ENCODE results near the gene SEMA4D. TPM values are rescaled to one million over a fixed set of nuclear protein-coding genes. Genes with fewer than 3 reads are reported as not detected.

SEMA4D gene
- total and polyA plus RNA-seq, 2 of the 13 experiments (the other 11 are each of a cell fraction or from before 2014, with no cell fraction given), result 0.13 to 0.16 TPM

DNA sequence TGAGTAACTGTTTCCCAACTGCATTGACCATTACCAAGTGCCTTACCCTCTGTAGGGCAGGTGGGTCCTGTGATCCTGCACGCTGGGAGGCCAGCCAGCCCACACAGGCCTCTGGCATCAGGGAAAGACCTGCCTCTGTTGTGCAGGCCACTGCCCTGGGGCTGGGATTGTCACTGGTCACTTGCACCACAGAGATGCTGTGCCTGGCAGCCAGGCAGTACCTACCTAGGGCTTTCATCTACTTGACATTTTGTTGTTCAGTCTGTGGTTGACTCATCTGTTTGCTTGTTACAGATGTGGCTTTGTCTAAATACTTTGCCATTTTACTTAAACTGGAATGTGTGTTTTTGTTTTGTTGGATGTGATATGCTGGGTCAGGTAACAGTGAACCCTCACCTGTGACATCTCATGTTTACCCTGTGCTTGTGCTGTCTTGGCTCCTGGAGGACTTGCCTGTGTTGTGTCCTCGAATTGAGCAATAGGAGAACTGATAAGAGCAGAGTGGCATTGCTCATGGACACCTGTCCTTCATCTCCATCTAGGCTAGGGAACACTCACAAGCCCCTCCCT, 146.8 kb downstream of the SEMA4D start (continued):
- TF ChIP-seq, protein P1, sequence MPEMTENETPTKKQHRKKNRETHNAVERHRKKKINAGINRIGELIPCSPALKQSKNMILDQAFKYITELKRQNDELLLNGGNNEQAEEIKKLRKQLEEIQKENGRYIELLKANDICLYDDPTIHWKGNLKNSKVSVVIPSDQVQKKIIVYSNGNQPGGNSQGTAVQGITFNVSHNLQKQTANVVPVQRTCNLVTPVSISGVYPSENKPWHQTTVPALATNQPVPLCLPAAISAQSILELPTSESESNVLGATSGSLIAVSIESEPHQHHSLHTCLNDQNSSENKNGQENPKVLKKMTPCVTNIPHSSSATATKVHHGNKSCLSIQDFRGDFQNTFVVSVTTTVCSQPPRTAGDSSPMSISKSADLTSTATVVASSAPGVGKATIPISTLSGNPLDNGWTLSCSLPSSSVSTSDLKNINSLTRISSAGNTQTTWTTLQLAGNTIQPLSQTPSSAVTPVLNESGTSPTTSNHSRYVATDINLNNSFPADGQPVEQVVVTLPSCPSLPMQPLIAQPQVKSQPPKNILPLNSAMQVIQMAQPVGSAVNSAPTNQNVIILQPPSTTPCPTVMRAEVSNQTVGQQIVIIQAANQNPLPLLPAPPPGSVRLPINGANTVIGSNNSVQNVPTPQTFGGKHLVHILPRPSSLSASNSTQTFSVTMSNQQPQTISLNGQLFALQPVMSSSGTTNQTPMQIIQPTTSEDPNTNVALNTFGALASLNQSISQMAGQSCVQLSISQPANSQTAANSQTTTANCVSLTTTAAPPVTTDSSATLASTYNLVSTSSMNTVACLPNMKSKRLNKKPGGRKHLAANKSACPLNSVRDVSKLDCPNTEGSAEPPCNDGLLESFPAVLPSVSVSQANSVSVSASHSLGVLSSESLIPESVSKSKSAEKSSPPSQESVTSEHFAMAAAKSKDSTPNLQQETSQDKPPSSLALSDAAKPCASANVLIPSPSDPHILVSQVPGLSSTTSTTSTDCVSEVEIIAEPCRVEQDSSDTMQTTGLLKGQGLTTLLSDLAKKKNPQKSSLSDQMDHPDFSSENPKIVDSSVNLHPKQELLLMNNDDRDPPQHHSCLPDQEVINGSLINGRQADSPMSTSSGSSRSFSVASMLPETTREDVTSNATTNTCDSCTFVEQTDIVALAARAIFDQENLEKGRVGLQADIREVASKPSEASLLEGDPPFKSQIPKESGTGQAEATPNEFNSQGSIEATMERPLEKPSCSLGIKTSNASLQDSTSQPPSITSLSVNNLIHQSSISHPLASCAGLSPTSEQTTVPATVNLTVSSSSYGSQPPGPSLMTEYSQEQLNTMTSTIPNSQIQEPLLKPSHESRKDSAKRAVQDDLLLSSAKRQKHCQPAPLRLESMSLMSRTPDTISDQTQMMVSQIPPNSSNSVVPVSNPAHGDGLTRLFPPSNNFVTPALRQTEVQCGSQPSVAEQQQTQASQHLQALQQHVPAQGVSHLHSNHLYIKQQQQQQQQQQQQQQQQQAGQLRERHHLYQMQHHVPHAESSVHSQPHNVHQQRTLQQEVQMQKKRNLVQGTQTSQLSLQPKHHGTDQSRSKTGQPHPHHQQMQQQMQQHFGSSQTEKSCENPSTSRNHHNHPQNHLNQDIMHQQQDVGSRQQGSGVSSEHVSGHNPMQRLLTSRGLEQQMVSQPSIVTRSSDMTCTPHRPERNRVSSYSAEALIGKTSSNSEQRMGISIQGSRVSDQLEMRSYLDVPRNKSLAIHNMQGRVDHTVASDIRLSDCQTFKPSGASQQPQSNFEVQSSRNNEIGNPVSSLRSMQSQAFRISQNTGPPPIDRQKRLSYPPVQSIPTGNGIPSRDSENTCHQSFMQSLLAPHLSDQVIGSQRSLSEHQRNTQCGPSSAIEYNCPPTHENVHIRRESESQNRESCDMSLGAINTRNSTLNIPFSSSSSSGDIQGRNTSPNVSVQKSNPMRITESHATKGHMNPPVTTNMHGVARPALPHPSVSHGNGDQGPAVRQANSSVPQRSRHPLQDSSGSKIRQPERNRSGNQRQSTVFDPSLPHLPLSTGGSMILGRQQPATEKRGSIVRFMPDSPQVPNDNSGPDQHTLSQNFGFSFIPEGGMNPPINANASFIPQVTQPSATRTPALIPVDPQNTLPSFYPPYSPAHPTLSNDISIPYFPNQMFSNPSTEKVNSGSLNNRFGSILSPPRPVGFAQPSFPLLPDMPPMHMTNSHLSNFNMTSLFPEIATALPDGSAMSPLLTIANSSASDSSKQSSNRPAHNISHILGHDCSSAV (CRISPR knock-in tag; IDR thresholded peaks at IDR 0.05; ENCODE audit: borderline replicate concordance), result no peak
- TF ChIP-seq ZNF670 (CRISPR knock-in tag; IDR thresholded peaks at IDR 0.05; ENCODE audit: borderline replicate concordance) (no peak), ZNF780A (CRISPR knock-in tag; IDR thresholded peaks at IDR 0.05) (no peak), ZNF501 (CRISPR knock-in tag; IDR thresholded peaks at IDR 0.05) (peak; percentile 74), FOXM1 (CRISPR knock-in tag; IDR thresholded peaks at IDR 0.05) (no peak), SALL1 (CRISPR knock-in tag; IDR thresholded peaks at IDR 0.05) (peak; percentile 98), TBP (CRISPR knock-in tag; IDR thresholded peaks at IDR 0.05) (no peak), ASH2L (IDR thresholded peaks at IDR 0.05; ENCODE audit: insufficient read length, low read depth, low read length) (no peak), CHD4 (IDR thresholded peaks at IDR 0.05; ENCODE audit: borderline replicate concordance, low read length) (no peak), THAP11 (CRISPR knock-in tag; IDR thresholded peaks at IDR 0.05) (peak; percentile 60), ERF (CRISPR knock-in tag; IDR thresholded peaks at IDR 0.05) (peak; percentile 69; the same call in 1 of the 2 replicates), ISL2 (CRISPR knock-in tag; IDR thresholded peaks at IDR 0.05) (no peak; the same call in none of the 2 replicates), BORCS8-MEF2B (CRISPR knock-in tag; IDR thresholded peaks at IDR 0.05) (no peak), HDAC1 (CRISPR knock-in tag; IDR thresholded peaks at IDR 0.05) (peak; percentile 89), KAT7 (CRISPR knock-in tag; IDR thresholded peaks at IDR 0.05; ENCODE audit: borderline replicate concordance) (no peak), RFXANK (CRISPR knock-in tag; IDR thresholded peaks at IDR 0.05) (no peak), GTF3A (CRISPR knock-in tag; conservative IDR thresholded peaks at IDR 0.05) (no peak), ZNF354B (CRISPR knock-in tag; IDR thresholded peaks at IDR 0.05) (peak; percentile 72; the same call in 1 of the 2 replicates)
- TF ChIP-seq, protein P2, sequence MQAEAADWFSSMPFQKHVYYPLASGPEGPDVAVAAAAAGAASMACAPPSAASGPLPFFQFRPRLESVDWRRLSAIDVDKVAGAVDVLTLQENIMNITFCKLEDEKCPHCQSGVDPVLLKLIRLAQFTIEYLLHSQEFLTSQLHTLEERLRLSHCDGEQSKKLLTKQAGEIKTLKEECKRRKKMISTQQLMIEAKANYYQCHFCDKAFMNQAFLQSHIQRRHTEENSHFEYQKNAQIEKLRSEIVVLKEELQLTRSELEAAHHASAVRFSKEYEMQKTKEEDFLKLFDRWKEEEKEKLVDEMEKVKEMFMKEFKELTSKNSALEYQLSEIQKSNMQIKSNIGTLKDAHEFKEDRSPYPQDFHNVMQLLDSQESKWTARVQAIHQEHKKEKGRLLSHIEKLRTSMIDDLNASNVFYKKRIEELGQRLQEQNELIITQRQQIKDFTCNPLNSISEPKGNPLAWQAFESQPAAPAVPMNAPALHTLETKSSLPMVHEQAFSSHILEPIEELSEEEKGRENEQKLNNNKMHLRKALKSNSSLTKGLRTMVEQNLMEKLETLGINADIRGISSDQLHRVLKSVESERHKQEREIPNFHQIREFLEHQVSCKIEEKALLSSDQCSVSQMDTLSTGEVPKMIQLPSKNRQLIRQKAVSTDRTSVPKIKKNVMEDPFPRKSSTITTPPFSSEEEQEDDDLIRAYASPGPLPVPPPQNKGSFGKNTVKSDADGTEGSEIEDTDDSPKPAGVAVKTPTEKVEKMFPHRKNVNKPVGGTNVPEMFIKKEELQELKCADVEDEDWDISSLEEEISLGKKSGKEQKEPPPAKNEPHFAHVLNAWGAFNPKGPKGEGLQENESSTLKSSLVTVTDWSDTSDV (CRISPR knock-in tag; IDR thresholded peaks at IDR 0.05), result no peak
- TF ChIP-seq, protein P3, sequence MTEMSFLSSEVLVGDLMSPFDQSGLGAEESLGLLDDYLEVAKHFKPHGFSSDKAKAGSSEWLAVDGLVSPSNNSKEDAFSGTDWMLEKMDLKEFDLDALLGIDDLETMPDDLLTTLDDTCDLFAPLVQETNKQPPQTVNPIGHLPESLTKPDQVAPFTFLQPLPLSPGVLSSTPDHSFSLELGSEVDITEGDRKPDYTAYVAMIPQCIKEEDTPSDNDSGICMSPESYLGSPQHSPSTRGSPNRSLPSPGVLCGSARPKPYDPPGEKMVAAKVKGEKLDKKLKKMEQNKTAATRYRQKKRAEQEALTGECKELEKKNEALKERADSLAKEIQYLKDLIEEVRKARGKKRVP (CRISPR knock-in tag; IDR thresholded peaks at IDR 0.05), result peak in 1 of 2 experiments; percentile 67; a peak in 2 of 4 replicates
